ENCODE measurements around the gene HDAC9. TPM values are rescaled to one million over a fixed set of nuclear protein-coding genes. Genes with fewer than 3 reads are reported as not detected.

The HDAC9 gene
- total RNA-seq, 1 donor from 2014 or later, result 27.6 TPM

- no peak overlapping the region for H3K27ac Mint-ChIP-seq (ENCODE audit: unreplicated experiment)
- FAIRE-seq (no peak), DNase-seq (ENCODE audit: low read depth) (no peak)
- peaks cover 2% of the 10 kb centered on the region for H3K36me3 Mint-ChIP-seq (ENCODE audit: low read depth, unreplicated experiment)
- no peaks in the 10 kb centered on the region for H3K27me3 Mint-ChIP-seq (ENCODE audit: low read depth, unreplicated experiment)
- Histone ChIP-seq H3K27me3 (ENCODE audit: insufficient read depth, low read length) (no peaks in the 10 kb centered on the region), H3K27ac (ENCODE audit: low read depth, low read length) (no peak overlapping the region), H3K4me2 (ENCODE audit: low read length) (no peak overlapping the region), H3K4me3 (ENCODE audit: insufficient read depth, low read depth, low read length) (no peak overlapping the region), H4K20me1 (ENCODE audit: insufficient read depth, low read length) (no peaks in the 10 kb centered on the region), H2AFZ (ENCODE audit: low read depth, low read length) (no peak overlapping the region), H3K4me1 (ENCODE audit: insufficient read depth, low read length) (peaks cover 13% of the 10 kb centered on the region), H3K9me3 (ENCODE audit: insufficient read depth, low read depth, low read length) (no peaks in the 10 kb centered on the region), H3K9ac (ENCODE audit: low read length) (no peak overlapping the region), H3K79me2 (ENCODE audit: insufficient read depth, low read length) (no peaks in the 10 kb centered on the region), H3K36me3 (ENCODE audit: insufficient read depth, low read length) (no peaks in the 10 kb centered on the region)
- TF ChIP-seq CTCF (IDR thresholded peaks at IDR 0.05; ENCODE audit: insufficient read depth, low read depth, low read length) (no peak), EZH2 (IDR thresholded peaks at IDR 0.05; ENCODE audit: insufficient read depth, low read length) (no peak)
- peaks cover 20% of the 10 kb centered on the region for H3K4me1 Mint-ChIP-seq (ENCODE audit: low read depth, unreplicated experiment)
- H3K9me3 Mint-ChIP-seq (ENCODE audit: unreplicated experiment), result peaks cover 9% of the 10 kb centered on the region
- no peak overlapping the region for H3K4me3 Mint-ChIP-seq (ENCODE audit: unreplicated experiment)
Observed at GRCh38 chr7:19017374-19017773, 521.8 kb downstream of the HDAC9 start.

- peaks cover 13% of the 10 kb centered on the region for H3K9me3 Mint-ChIP-seq (ENCODE audit: unreplicated experiment)
- Histone ChIP-seq H3K4me2 (ENCODE audit: low read length) (no peak overlapping the region), H2AFZ (ENCODE audit: low read depth, low read length) (no peak overlapping the region), H3K79me2 (ENCODE audit: insufficient read depth, low read length) (no peaks in the 10 kb centered on the region), H3K4me1 (ENCODE audit: insufficient read depth, low read length) (peaks cover 19% of the 10 kb centered on the region), H3K9me3 (ENCODE audit: insufficient read depth, low read depth, low read length) (no peaks in the 10 kb centered on the region), H3K9ac (ENCODE audit: low read length) (no peak overlapping the region), H3K36me3 (ENCODE audit: insufficient read depth, low read length) (no peaks in the 10 kb centered on the region), H4K20me1 (ENCODE audit: insufficient read depth, low read length) (no peaks in the 10 kb centered on the region), H3K4me3 (ENCODE audit: insufficient read depth, low read depth, low read length) (no peak overlapping the region), H3K27me3 (ENCODE audit: insufficient read depth, low read length) (no peaks in the 10 kb centered on the region), H3K27ac (ENCODE audit: low read depth, low read length) (no peak overlapping the region)
- H3K4me1 Mint-ChIP-seq (ENCODE audit: low read depth, unreplicated experiment), result peaks cover 28% of the 10 kb centered on the region
- peaks cover 2% of the 10 kb centered on the region for H3K36me3 Mint-ChIP-seq (ENCODE audit: low read depth, unreplicated experiment)
- H3K27ac Mint-ChIP-seq (ENCODE audit: unreplicated experiment), result no peak overlapping the region
- H3K27me3 Mint-ChIP-seq (ENCODE audit: low read depth, unreplicated experiment), result no peaks in the 10 kb centered on the region
- TF ChIP-seq CTCF (IDR thresholded peaks at IDR 0.05; ENCODE audit: insufficient read depth, low read depth, low read length) (no peak), EZH2 (IDR thresholded peaks at IDR 0.05; ENCODE audit: insufficient read depth, low read length) (no peak)
- peak; percentile 31 for DNase-seq (ENCODE audit: low read depth)
- H3K4me3 Mint-ChIP-seq (ENCODE audit: unreplicated experiment), result no peak overlapping the region
- FAIRE-seq, result no peak
Observed at GRCh38 chr7:19020062-19020461, 524.5 kb downstream of the HDAC9 start.

DNA sequence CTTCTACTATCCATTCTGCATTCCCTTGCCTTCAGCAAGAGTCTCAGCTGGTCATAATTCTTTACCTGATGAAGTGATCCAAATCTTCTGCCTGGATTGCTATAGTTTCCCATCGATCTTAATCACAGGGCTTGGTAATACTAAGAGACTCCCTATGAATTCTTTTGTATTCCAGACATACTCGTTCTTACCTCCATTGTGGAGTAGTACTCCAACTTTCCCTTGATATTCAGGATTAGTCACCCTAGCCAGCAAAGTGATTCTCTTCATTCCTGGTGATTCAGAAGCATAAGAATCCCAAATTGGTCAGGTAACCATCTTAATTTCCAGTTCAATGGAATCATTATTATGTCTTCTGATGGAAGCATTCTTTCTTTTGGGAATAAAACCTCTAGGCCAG, 525.2 kb downstream of the HDAC9 start:
- no peak overlapping the region for H3K4me3 Mint-ChIP-seq (ENCODE audit: unreplicated experiment)
- Histone ChIP-seq H3K4me2 (ENCODE audit: low read length) (peak overlapping the region; percentile 49), H2AFZ (ENCODE audit: low read depth, low read length) (no peak overlapping the region), H3K36me3 (ENCODE audit: insufficient read depth, low read length) (no peaks in the 10 kb centered on the region), H3K9ac (ENCODE audit: low read length) (no peak overlapping the region), H3K4me1 (ENCODE audit: insufficient read depth, low read length) (peaks cover 19% of the 10 kb centered on the region), H3K79me2 (ENCODE audit: insufficient read depth, low read length) (no peaks in the 10 kb centered on the region), H3K9me3 (ENCODE audit: insufficient read depth, low read depth, low read length) (no peaks in the 10 kb centered on the region), H3K27ac (ENCODE audit: low read depth, low read length) (peak overlapping the region; percentile 4), H4K20me1 (ENCODE audit: insufficient read depth, low read length) (no peaks in the 10 kb centered on the region), H3K4me3 (ENCODE audit: insufficient read depth, low read depth, low read length) (no peak overlapping the region), H3K27me3 (ENCODE audit: insufficient read depth, low read length) (no peaks in the 10 kb centered on the region)
- peaks cover 13% of the 10 kb centered on the region for H3K9me3 Mint-ChIP-seq (ENCODE audit: unreplicated experiment)
- FAIRE-seq (peak; percentile 72), DNase-seq (ENCODE audit: low read depth) (peak; percentile 89)
- no peak for TF ChIP-seq CTCF (IDR thresholded peaks at IDR 0.05; ENCODE audit: insufficient read depth, low read depth, low read length)
- TF ChIP-seq EZH2 (IDR thresholded peaks at IDR 0.05; ENCODE audit: insufficient read depth, low read length), result no peak
- H3K4me1 Mint-ChIP-seq (ENCODE audit: low read depth, unreplicated experiment), result peaks cover 22% of the 10 kb centered on the region
- no peak overlapping the region for H3K27ac Mint-ChIP-seq (ENCODE audit: unreplicated experiment)
- peaks cover 2% of the 10 kb centered on the region for H3K36me3 Mint-ChIP-seq (ENCODE audit: low read depth, unreplicated experiment)
- H3K27me3 Mint-ChIP-seq (ENCODE audit: low read depth, unreplicated experiment), result no peaks in the 10 kb centered on the region

All from astrocyte (in vitro differentiated cells and primary cell).